SW480 (cell line): ENCODE results near the gene PKLR.
A peak's percentile ranks its signal among the peaks of the same experiment; 100 is the strongest.

ENCODE experiments used
- DNase-seq: peaks from one replicate; pipeline ENCODE4 v3.0.0-alpha.2; 2016; ENCODE audit warnings: low spot score

PKLR gene

GRCh38 chr1:155318082-155318481, 16.8 kb upstream of the PKLR start:
- DNase-seq: no peak

GRCh38 chr1:155316922-155317321, 15.7 kb upstream of the PKLR start:
- DNase-seq: no peak

GRCh38 chr1:155313261-155313660, 12.0 kb upstream of the PKLR start:
- no peak for DNase-seq

GRCh38 chr1:155309423-155310021, 8.3 kb upstream of the PKLR start:
- DNase-seq: peak; percentile 51

GRCh38 chr1:155308493-155309422, 7.5 kb upstream of the PKLR start, which contains the start of gene FDPS:
TSS of gene FDPS (plus strand) at chr1:155308866. CDS start at chr1:155309790, 924 bp downstream.
- DNase-seq: peak; percentile 98

- peak; percentile 41 for DNase-seq
Measured at GRCh38 chr1:155307247-155307740, 6.1 kb upstream of the PKLR start.

GRCh38 chr1:155305881-155306391, 4.7 kb upstream of the PKLR start:
- peak; percentile 68 for DNase-seq

GRCh38 chr1:155304558-155305063, 3.4 kb upstream of the PKLR start:
- no peak for DNase-seq

GRCh38 chr1:155300553-155301329, 497 bp downstream of the PKLR start:
- no peak for DNase-seq

GRCh38 chr1:155300024-155300423, 1.2 kb downstream of the PKLR start:
- no peak for DNase-seq

GRCh38 chr1:155297384-155297783, 3.9 kb downstream of the PKLR start:
- DNase-seq: no peak

- DNase-seq: no peak
Measured at GRCh38 chr1:155296661-155297060, 4.6 kb downstream of the PKLR start.

- DNase-seq: no peak
Measured at GRCh38 chr1:155295942-155296267, 5.3 kb downstream of the PKLR start.

GRCh38 chr1:155295183-155295941, 5.9 kb downstream of the PKLR start:
- DNase-seq: no peak

- no peak for DNase-seq
Measured at GRCh38 chr1:155294520-155295182, 6.6 kb downstream of the PKLR start.

GRCh38 chr1:155293086-155293749, 8.0 kb downstream of the PKLR start:
- DNase-seq: no peak

GRCh38 chr1:155291006-155291405, 10.2 kb downstream of the PKLR start:
- peak; percentile 52 for DNase-seq

GRCh38 chr1:155287987-155288543, 13.2 kb downstream of the PKLR start:
- DNase-seq: no peak

- no peak for DNase-seq
Measured at GRCh38 chr1:155286544-155286943, 14.7 kb downstream of the PKLR start.

GRCh38 chr1:155285631-155286044, 15.6 kb downstream of the PKLR start:
- no peak for DNase-seq
